ENCODE measurements around the gene ERLIN1. TPM values are rescaled to one million over a fixed set of nuclear protein-coding genes. Genes with fewer than 3 reads are reported as not detected.

Gene ERLIN1
- polyA plus RNA-seq, 1 donor (not counting 4 experiments of a cell fraction or from before 2014, with no cell fraction given), result 45.6 TPM

GRCh38 chr10:100209303-100209702 is 23.5 kb upstream of the ERLIN1 start:
- TF ChIP-seq CTCF (optimal IDR thresholded peaks at IDR 0.05 in 1 of 3, IDR thresholded peaks at IDR 0.05 in 1 of 3, conservative IDR thresholded peaks at IDR 0.05 in 1 of 3; ENCODE audit: extremely low read depth in 1 of 3, insufficient read depth in 2 of 3, low read length in 3 of 3) (no peak), EZH2 (IDR thresholded peaks at IDR 0.05; ENCODE audit: low read length) (no peak)
- no peak overlapping the region for H3K4me3 ChIP-seq (ENCODE audit: control insufficient read depth in 2 of 3, extremely low read depth in 1 of 3, insufficient read depth in 2 of 3, low read depth in 1 of 3, low read length in 3 of 3)
- H3K9me1 ChIP-seq (ENCODE audit: control insufficient read depth, extremely low read depth, insufficient read depth, low read length), result no peaks in the 10 kb centered on the region
- DNase-seq (ENCODE audit: low read depth, low spot score) (no peak), FAIRE-seq (no peak)
- H3K9me3 ChIP-seq (ENCODE audit: control insufficient read depth, low read depth, low read length), result no peaks in the 10 kb centered on the region
- no peak overlapping the region for H2AFZ ChIP-seq (ENCODE audit: control insufficient read depth, low read length)
- H3K79me2 ChIP-seq (ENCODE audit: control insufficient read depth, insufficient read depth, low read length), result no peaks in the 10 kb centered on the region
- H3K27ac ChIP-seq (ENCODE audit: control insufficient read depth, insufficient read depth, low read length), result no peak overlapping the region
- peaks cover 2 to 9% of the 10 kb centered on the region in 2 experiments for H3K36me3 ChIP-seq (ENCODE audit: control insufficient read depth in 2 of 2, extremely low read depth in 1 of 2, insufficient read depth in 2 of 2, low read length in 2 of 2)
- dilution Hi-C loops (cut with MboI; ENCODE audit: extremely low pct_ligation_motif_present, low sequenced_read_pairs), result no loop called here
- no peak overlapping the region for H3K9ac ChIP-seq (ENCODE audit: control insufficient read depth, extremely low read depth, insufficient read depth, low read length)
- H3K27me3 ChIP-seq (ENCODE audit: control insufficient read depth, extremely low read depth, insufficient read depth, low read length), result no peaks in the 10 kb centered on the region
- no peaks in the 10 kb centered on the region for H3K4me1 ChIP-seq (ENCODE audit: control insufficient read depth, extremely low read depth, insufficient read depth, low read length)
- H4K20me1 ChIP-seq (ENCODE audit: control insufficient read depth, extremely low read depth, insufficient read depth, low read length), result no peaks in the 10 kb centered on the region
- H3K4me2 ChIP-seq (ENCODE audit: control insufficient read depth, extremely low read depth, insufficient read depth, low read depth, low read length), result no peak overlapping the region

GRCh38 chr10:100208276-100208675 is 22.4 kb upstream of the ERLIN1 start:
- no peak overlapping the region for H3K9ac ChIP-seq (ENCODE audit: control insufficient read depth, extremely low read depth, insufficient read depth, low read length)
- no peak for DNase-seq (ENCODE audit: low read depth, low spot score)
- FAIRE-seq, result no peak
- no peaks in the 10 kb centered on the region for H3K27me3 ChIP-seq (ENCODE audit: control insufficient read depth, extremely low read depth, insufficient read depth, low read length)
- no peak overlapping the region for H2AFZ ChIP-seq (ENCODE audit: control insufficient read depth, low read length)
- peaks cover 4 to 14% of the 10 kb centered on the region in 2 experiments for H3K36me3 ChIP-seq (ENCODE audit: control insufficient read depth in 2 of 2, extremely low read depth in 1 of 2, insufficient read depth in 2 of 2, low read length in 2 of 2)
- H3K4me3 ChIP-seq (ENCODE audit: control insufficient read depth in 2 of 3, extremely low read depth in 1 of 3, insufficient read depth in 2 of 3, low read depth in 1 of 3, low read length in 3 of 3), result no peak overlapping the region
- no peak overlapping the region for H3K27ac ChIP-seq (ENCODE audit: control insufficient read depth, insufficient read depth, low read length)
- no peaks in the 10 kb centered on the region for H3K9me1 ChIP-seq (ENCODE audit: control insufficient read depth, extremely low read depth, insufficient read depth, low read length)
- H3K4me2 ChIP-seq (ENCODE audit: control insufficient read depth, extremely low read depth, insufficient read depth, low read depth, low read length), result no peak overlapping the region
- H3K9me3 ChIP-seq (ENCODE audit: control insufficient read depth, low read depth, low read length), result no peaks in the 10 kb centered on the region
- dilution Hi-C loops (cut with MboI; ENCODE audit: extremely low pct_ligation_motif_present, low sequenced_read_pairs), result no loop called here
- H4K20me1 ChIP-seq (ENCODE audit: control insufficient read depth, extremely low read depth, insufficient read depth, low read length), result no peaks in the 10 kb centered on the region
- TF ChIP-seq CTCF (optimal IDR thresholded peaks at IDR 0.05 in 1 of 3, IDR thresholded peaks at IDR 0.05 in 1 of 3, conservative IDR thresholded peaks at IDR 0.05 in 1 of 3; ENCODE audit: extremely low read depth in 1 of 3, insufficient read depth in 2 of 3, low read length in 3 of 3) (no peak), EZH2 (IDR thresholded peaks at IDR 0.05; ENCODE audit: low read length) (no peak)
- no peaks in the 10 kb centered on the region for H3K4me1 ChIP-seq (ENCODE audit: control insufficient read depth, extremely low read depth, insufficient read depth, low read length)
- H3K79me2 ChIP-seq (ENCODE audit: control insufficient read depth, insufficient read depth, low read length), result no peaks in the 10 kb centered on the region

All from keratinocyte (primary cell).